GM18873 (cell line): ENCODE results near the gene CDS1.
"Not testable (repeated sequence)": the region's sequence is repeated elsewhere in the genome, so short reads cannot be mapped to it uniquely, and the experiment has no call there.

ENCODE experiments used
- ATAC-seq: cut with Tn5 transposase; IDR thresholded peaks from one replicate; pipeline ENCODE4 v1.9.1; 2021; ENCODE audit warnings: mild to moderate bottlenecking, moderate library complexity, moderate number of reproducible peaks; ENCODE audit not compliant: unreplicated experiment, low FRiP score

The CDS1 gene

GRCh38 chr4:84669201-84669600 is 86.3 kb downstream of the CDS1 start:
- no peak for ATAC-seq

DNA sequence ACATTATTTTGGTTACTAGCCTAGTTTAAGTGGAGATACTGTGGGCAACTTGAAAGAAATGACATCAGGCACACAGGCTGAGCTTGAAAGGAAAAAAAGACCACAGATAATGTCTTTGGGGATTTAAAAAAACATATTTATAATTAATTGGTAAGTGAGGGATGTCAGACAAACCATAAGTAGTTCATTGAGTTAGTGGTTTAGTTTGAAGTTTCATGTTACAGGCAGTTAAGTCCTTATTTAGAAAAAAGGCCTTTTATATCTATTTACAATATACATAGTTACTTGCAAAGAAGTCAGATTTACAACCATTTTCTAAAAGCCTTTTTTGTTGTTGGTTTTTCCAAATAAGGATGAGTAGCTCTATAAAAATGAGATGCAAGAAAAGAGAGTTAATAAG is 89.2 kb downstream of the CDS1 start:
- ATAC-seq, result no peak

GRCh38 chr4:84673475-84674240 is 90.7 kb downstream of the CDS1 start:
- no peak for ATAC-seq

DNA sequence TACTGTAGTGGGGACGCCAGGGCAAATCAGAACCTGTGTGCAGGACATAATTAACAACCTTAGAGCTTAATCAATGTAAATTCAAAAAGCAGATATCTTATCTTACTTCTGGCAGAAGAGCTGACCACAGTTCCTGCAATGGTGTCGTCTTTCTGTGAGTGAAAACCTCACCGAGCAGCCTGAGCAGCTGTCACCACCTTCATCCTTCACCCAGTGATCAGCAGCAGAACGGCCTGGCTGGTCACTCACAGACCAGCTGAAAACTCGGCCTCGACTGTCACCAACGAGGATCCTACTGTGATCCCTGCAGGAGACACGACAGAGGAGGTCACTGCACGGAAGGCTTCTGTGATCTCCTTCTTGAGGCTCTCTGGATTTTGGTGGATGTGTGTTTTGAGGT is 94.2 kb downstream of the CDS1 start:
- no peak for ATAC-seq

DNA sequence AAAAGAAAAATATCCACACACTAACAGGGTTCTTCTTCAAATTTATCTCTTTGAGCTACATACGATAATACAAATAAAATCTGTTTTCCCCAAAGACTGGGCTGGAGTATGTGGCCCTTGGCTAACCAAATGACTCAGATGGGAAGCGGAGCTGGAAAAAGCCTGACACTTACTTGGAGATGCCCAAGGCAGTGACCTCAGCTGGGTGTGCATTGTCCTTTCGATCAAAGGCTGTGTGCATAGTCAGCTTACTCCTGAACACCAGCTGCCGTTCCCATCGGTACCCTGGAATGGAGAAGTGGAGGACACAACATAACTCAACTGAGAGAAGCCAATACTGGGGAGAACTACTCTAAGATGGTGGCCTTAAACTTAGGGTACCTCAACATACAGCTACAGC is 95.1 kb downstream of the CDS1 start:
- no peak for ATAC-seq

DNA sequence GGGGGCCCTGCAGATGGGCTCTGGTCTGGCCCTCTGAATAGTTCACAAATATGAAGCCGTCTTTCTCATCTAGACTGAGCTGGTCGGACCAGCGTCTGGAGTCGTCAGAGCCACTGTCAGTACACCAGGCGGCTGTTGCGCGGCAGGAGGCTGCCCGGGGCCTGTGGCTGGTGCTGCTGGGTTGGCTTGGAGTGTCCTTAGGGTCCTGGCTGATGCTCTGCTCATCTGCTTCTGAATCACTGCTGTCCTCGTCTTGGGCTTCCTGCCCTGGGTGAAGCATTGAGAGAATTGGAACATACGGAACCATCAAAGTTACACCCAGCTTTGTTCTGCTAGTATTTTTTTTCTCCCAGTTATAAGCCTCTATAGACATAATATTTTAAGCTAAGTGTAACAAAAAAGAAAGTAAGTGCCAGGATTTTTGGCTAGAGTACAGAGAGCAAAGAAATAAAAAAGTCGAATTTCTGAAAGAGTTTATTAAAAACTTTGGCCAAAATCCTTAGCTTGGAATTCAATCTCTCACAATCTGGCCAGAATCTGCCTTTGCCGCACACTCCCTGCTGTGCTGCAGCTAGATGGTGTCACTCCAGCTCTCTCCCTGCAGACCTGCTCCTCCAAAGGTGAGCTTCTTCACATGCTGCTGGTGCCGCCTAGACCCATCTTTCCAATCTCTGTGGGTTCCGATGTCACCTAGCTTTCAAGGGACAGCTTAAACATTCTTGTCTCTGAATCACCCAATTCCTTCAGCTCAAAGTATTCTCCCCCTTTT is 96.2 kb downstream of the CDS1 start:
- ATAC-seq, result no peak

DNA sequence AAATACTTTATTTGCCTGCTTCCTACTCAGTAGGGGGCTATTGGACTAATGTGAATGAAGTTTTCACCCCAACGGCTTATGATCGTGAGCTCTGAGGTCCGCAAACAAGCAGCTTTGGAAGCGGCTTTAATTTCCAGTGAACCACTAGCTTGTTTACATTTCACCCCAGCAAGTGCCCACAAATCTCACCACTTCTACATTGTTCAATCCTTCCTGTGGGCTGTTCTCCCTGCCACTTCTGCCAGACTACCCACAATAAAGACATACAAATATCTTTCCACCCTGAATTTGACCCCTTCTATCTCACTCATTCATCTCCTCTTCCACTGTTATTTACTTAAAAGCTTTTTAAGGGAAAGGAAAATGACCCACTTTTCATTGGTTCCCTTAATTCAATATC is 98.0 kb downstream of the CDS1 start:
- ATAC-seq, result no peak

GRCh38 chr4:84681486-84682274 is 98.8 kb downstream of the CDS1 start:
- ATAC-seq, result no peak

GRCh38 chr4:84682661-84683060 is 99.7 kb downstream of the CDS1 start:
- ATAC-seq, result not testable (repeated sequence)

DNA sequence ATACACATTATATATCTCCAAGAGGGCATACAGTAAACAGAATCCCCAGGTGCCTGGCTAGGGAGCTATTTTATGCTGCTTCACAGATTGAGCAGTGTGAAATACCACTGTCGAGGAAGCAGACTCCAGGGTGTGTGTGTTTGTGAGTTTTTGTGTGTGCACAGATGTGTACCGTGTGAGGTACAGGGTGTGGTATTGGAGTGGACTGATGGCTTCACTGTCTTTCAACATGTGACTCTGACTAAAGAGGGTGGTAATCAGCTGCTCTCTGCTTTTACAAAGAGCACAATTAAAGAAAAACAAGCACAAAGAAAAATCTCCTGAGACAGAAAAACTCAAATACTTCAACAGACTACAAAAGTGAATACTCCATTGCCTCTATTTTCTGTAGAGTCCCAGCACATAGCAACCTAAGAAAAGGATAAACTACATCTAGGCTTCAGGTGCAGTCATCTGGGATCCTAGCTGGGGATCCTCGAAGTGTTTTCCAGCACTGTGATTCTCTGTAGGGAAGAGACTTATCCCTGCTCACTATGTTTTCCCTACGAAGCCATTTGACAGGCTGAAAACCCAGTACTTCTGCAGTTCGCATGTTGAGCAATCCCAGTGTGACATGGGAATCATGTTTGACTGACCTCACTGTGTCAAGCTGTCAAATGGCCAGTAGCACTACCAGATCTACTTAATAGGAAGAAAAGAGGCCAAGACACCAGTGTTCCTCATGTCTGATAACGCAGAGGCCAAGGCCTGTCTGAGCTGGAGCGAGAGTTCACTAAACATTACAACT is 100.3 kb downstream of the CDS1 start:
- ATAC-seq, result no peak

DNA sequence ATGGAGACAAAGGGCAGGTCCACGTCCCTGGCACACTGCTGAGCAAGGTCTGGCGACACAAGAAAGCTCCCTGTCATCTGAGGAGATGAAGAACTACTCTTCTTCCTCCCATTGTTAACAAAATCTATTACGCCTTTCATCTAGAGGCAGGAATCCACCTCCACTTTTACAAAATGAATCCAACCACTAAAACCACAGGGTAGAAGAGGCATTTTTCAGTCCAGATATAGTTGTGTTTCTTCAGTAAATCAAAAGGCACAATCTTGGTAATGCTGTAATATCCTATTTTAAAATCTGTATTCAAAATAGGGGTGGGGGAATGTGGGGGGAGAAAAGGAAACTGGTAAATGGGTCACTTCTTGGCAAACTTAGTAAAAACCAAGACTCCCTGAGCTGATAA is 101.4 kb downstream of the CDS1 start:
- ATAC-seq, result no peak

DNA sequence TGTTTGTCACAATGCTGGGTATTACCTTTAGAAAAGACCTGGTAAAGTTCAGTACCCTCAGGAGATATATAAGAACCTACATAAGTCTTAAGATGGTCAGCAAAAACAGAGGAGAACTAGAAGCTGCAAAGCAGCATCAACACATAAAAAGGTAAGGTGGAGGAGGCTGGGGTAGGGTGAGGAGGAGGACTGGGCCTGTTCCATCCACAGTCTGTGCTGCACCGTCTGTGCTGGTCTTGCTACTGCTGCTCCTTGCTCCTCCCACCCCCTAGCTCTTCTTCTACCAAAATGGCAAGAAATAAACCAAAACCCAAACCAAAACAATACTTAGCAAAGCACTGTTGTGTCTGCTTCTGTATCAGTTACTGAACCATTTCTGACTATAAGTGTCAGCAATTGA is 102.2 kb downstream of the CDS1 start:
- no peak for ATAC-seq

GRCh38 chr4:84688605-84689004 is 105.7 kb downstream of the CDS1 start:
- no peak for ATAC-seq

DNA sequence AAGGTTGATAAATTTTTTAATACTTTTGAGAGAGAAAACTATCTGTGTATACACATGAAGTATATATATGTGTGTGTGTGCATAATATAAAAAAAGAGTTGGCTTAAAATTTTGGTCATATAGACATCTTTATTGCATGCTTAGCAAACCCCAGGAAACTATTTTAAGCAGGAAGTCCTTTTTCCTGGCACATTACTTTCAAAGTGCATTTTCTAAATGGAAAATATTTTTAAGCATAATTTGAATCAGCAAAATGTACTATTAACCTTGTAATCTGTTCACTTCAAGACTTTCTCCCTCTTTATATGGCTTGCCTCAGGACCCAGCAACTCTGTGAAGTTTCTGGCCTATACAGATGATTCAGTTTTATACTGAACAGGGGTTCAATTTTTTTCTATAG is 106.3 kb downstream of the CDS1 start:
- ATAC-seq, result no peak

- no peak for ATAC-seq
These were observed 107.6 kb downstream of the CDS1 start for GRCh38 chr4:84690481-84690880.

DNA sequence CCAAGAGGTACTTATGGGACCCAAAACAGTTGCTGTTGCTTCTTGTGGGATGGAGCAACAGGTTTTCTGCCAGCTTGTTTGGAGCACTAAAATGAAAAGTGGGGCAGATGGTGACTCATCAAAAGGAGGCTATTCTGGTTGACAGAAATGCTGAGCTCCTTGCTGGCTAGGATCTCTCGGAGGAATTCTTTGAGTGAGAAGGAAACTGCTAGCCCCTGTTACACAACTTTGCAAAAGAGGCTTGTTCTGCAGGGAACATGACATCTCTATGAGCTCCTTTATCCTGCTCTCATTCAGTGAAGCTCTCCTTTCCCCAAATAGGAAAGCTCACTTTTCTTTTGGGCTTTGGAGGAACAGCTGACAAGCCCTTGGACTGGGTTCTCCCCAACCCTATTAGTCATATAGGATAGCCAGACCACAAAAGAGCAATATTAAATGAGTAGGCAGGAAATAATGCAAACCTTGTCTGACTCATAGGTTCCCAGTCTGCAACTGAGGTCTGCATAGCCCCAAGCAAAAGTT is 108.3 kb downstream of the CDS1 start:
- ATAC-seq, result no peak

DNA sequence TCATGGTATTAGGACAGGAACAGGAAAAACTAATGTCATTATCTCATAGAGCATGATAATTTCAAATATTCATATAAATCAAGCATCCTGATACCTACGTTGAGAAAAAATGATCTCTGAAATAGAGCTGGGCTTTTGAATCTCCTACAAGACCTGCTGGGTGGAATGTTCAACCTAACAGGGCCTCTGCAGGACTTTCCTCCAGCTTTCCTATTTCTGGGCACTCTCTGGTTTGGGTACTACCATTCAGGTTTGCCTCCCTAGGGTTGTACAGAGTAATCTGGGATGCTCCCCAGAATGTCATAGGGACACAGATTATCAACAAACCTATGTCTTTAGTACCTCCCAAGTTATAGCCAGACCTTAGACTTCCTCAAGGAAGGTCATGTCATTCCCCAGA is 108.9 kb downstream of the CDS1 start:
- ATAC-seq, result no peak

DNA sequence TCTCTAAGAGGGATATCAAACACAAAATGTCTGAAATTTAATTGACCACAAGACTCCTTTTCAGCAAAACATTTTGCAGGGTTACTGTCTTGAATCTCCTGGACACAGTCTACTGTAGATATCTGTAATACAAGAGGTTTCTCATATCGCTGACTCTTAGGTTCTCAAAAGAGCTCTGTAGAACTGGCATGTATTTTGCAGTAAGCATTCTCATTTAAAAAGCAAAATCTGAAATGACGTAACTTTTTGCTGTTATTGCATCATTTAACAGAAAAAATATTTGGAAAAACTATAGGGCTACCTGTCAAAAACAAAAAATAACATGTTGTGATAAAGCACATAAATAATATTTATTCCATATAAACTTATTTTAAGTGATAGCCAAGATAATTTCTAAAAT is 114.2 kb downstream of the CDS1 start:
- no peak for ATAC-seq

DNA sequence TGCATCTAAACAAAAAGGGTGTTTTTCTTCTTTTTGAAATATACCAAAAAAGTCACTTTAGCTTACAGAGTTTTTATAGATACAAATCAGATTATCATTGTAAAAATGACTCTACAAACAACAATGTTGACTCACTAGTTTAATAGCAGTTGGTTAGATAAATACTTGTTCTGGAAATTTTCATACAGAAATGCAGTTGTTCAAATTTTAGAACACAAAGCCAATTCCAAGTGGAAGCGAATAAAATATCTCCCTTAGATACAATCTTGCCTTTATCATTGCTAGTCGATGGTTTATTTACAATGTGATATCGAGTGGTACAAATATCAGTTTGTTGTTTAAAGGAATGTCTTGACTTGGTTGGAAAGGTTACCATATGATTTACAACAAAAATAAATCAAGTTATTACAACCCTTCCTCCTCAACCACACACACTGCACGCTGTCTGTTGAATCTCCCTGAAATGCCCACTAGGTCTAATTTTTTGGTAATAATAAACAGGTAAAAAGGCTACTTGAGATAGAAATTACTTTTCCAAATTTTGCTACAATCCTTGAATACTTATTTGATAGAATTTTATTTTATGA is 114.8 kb downstream of the CDS1 start:
- ATAC-seq, result no peak
